Naive thymus-derived CD4-positive, alpha-beta T cell (primary cell): Measurements from ENCODE around the gene SLC6A12. TPM values are rescaled to one million over a fixed set of nuclear protein-coding genes. Genes with fewer than 3 reads are reported as not detected.

Source experiments
- ATAC-seq: fragments of 150-1000 bp; cut with Tn5 transposase; 2 replicates; pipeline ENCODE4 v1.10.0; 2021; ENCODE audit warnings: mild to moderate bottlenecking, moderate library complexity
- CTCF ChIA-PET: fragments of 350-600 bp; sonication (Branson Sonifier 250); formaldehyde crosslinking; loops from one replicate; lab custom pipeline; 2021; ENCODE audit warnings: antibody characterized with exemption; lab: Charles Lee
- POLR2A ChIA-PET: fragments of 350-600 bp; sonication (Branson Sonifier 250); formaldehyde crosslinking; loops from one replicate; lab custom pipeline; 2021; ENCODE audit warnings: antibody characterized with exemption, inconsistent platforms; lab: Charles Lee
- DNase-seq, 9 donors: peaks; one replicate each; pipeline versions ENCODE4 v3.0.0 to v3.0.0-alpha.2; 2020 to 2022; ENCODE audit warnings: mixed read lengths in 1 of 9
- H3K27ac ChIP-seq: one replicate; pipeline ENCODE4 v1.7.0; 2013; ENCODE audit warnings: mild to moderate bottlenecking, low read depth, low read length, moderate library complexity
- H3K27me3 ChIP-seq, 2 donors: one replicate each; pipeline ENCODE4 v1.7.0; 2013; ENCODE audit warnings: low read length in 2 of 2, mild to moderate bottlenecking in 2 of 2, moderate library complexity in 2 of 2; ENCODE audit not compliant: control insufficient read depth in 2 of 2, insufficient read depth in 2 of 2
- H3K36me3 ChIP-seq, 3 experiments: 1 replicate in 2 of 3; 2 replicates in 1 of 3; pipeline ENCODE4 v1.7.0; 2013; ENCODE audit warnings: low read length in 3 of 3, mild to moderate bottlenecking in 3 of 3, moderate library complexity in 1 of 3; ENCODE audit not compliant: insufficient read depth in 3 of 3, control insufficient read depth in 2 of 3
- H3K4me1 ChIP-seq, 2 donors: one replicate each; pipeline ENCODE4 v1.7.0; 2013; ENCODE audit warnings: low read length in 2 of 2, mild to moderate bottlenecking in 2 of 2, moderate library complexity in 1 of 2; ENCODE audit not compliant: control insufficient read depth in 2 of 2, insufficient read depth in 2 of 2
- H3K4me3 ChIP-seq: 2 replicates; pipeline ENCODE4 v1.7.0; 2013; ENCODE audit warnings: mild to moderate bottlenecking, low read length
- H3K9me3 ChIP-seq, 3 experiments: 1 replicate in 2 of 3; 2 replicates in 1 of 3; pipeline ENCODE4 v1.7.0; 2013; ENCODE audit warnings: low read length in 3 of 3; ENCODE audit not compliant: control insufficient read depth in 2 of 3
- H3K27ac Mint-ChIP-seq, 9 donors: one replicate each; pipeline ENCODE4 v1.8.0; 2020 to 2022; ENCODE audit warnings: mixed read lengths in 9 of 9, mild to moderate bottlenecking in 8 of 9, moderate library complexity in 5 of 9, inconsistent platforms in 2 of 9
- H3K27me3 Mint-ChIP-seq, 5 donors: one replicate each; pipeline ENCODE4 v1.8.0; 2021 to 2022; ENCODE audit warnings: mixed read lengths in 5 of 5, mild to moderate bottlenecking in 1 of 5
- H3K36me3 Mint-ChIP-seq, 5 donors: one replicate each; pipeline ENCODE4 v1.8.0; 2020 to 2022; ENCODE audit warnings: mixed read lengths in 5 of 5, mild to moderate bottlenecking in 3 of 5, inconsistent platforms in 1 of 5
- H3K4me1 Mint-ChIP-seq, 7 donors: one replicate each; pipeline ENCODE4 v1.8.0; 2020 to 2022; ENCODE audit warnings: mixed read lengths in 7 of 7, mild to moderate bottlenecking in 3 of 7, inconsistent platforms in 1 of 7
- H3K4me3 Mint-ChIP-seq, 10 donors: one replicate each; pipeline ENCODE4 v1.8.0; 2020 to 2022; ENCODE audit warnings: mild to moderate bottlenecking in 10 of 10, mixed read lengths in 10 of 10, moderate library complexity in 6 of 10, inconsistent platforms in 2 of 10
- H3K9me3 Mint-ChIP-seq, 11 donors: one replicate each; pipeline ENCODE4 v1.8.0; 2020 to 2022; ENCODE audit warnings: mixed read lengths in 11 of 11, mild to moderate bottlenecking in 4 of 11, inconsistent platforms in 1 of 11, moderate library complexity in 1 of 11
- intact Hi-C, 2 donors: fragments of 100-400 bp; cut with micrococcal nuclease; formaldehyde crosslinking; loops; one replicate each; pipeline ENCODE4 v1.15.1; 2023
- polyA plus RNA-seq, 2 donors: library from polyadenylated mRNA; unstranded; fragments of 300-500 nt; fragmentation: Illumina TruSeq; gene quantifications; one replicate each; pipeline ENCODE4 v1.2.3, GENCODE V29; 2021
- total RNA-seq, 6 experiments: library from RNA in 5 of 6; stranded (reverse) in 5 of 6; gene quantifications; 1 replicate in 5 of 6; 2 replicates in 1 of 6; pipeline ENCODE4 v1.2.3 and lab custom pipeline; 2021 to 2026

Gene SLC6A12
- total and polyA plus RNA-seq, 7 experiments from 2014 or later: 0.30 to 4.2 TPM; not detected in 5

GRCh38 chr12:197347-197746 is 16.6 kb downstream of the SLC6A12 start:
- H3K9me3 ChIP-seq: no peaks in the 10 kb centered on the region
- no peaks in the 10 kb centered on the region for H3K36me3 ChIP-seq
- H3K27ac Mint-ChIP-seq: no peak overlapping the region
- no peak for ATAC-seq
- POLR2A ChIA-PET: no interaction called here
- DNase-seq: no peak
- CTCF ChIA-PET: no interaction called here
- H3K27me3 ChIP-seq: no peaks in the 10 kb centered on the region
- H3K4me3 ChIP-seq: no peak overlapping the region
- H3K4me1 ChIP-seq: no peaks in the 10 kb centered on the region
- H3K4me1 Mint-ChIP-seq: peaks cover 0 to 6% (median 0%) of the 10 kb centered on the region in 7 donors
- intact Hi-C loops: no loop called here
- H3K27ac ChIP-seq: no peak overlapping the region
- no peak overlapping the region for H3K4me3 Mint-ChIP-seq
- peaks cover 14 to 58% (median 39%) of the 10 kb centered on the region in 5 donors for H3K27me3 Mint-ChIP-seq
- H3K36me3 Mint-ChIP-seq: no peaks in the 10 kb centered on the region
- H3K9me3 Mint-ChIP-seq: peaks cover 0 to 6% (median 1%) of the 10 kb centered on the region in 11 donors

GRCh38 chr12:196436-196835 is 17.5 kb downstream of the SLC6A12 start:
- no peak overlapping the region for H3K4me3 ChIP-seq
- Mint-ChIP-seq H3K27ac (no peak overlapping the region), H3K27me3 (peaks cover 6 to 52% (median 30%) of the 10 kb centered on the region in 5 donors), H3K4me3 (no peak overlapping the region), H3K4me1 (peaks cover 0 to 6% (median 0%) of the 10 kb centered on the region in 7 donors), H3K9me3 (peaks cover 0 to 6% (median 1%) of the 10 kb centered on the region in 11 donors), H3K36me3 (no peaks in the 10 kb centered on the region)
- ATAC-seq: no peak
- no peaks in the 10 kb centered on the region for H3K36me3 ChIP-seq
- no peak overlapping the region for H3K27ac ChIP-seq
- no peaks in the 10 kb centered on the region for H3K4me1 ChIP-seq
- H3K9me3 ChIP-seq: no peaks in the 10 kb centered on the region
- DNase-seq: no peak
- CTCF ChIA-PET: no interaction called here
- no peaks in the 10 kb centered on the region for H3K27me3 ChIP-seq
- POLR2A ChIA-PET: no interaction called here
- intact Hi-C loops: no loop called here

- POLR2A ChIA-PET: no interaction called here
- H3K36me3 ChIP-seq: no peaks in the 10 kb centered on the region
- intact Hi-C loops: no loop called here
- Mint-ChIP-seq H3K4me1 (peaks cover 0 to 6% (median 0%) of the 10 kb centered on the region in 7 donors), H3K4me3 (no peak overlapping the region), H3K27ac (no peak overlapping the region), H3K9me3 (peaks cover 0 to 6% (median 1%) of the 10 kb centered on the region in 11 donors), H3K36me3 (no peaks in the 10 kb centered on the region), H3K27me3 (peaks cover under 1 to 47% (median 25%) of the 10 kb centered on the region in 5 donors)
- no peak for DNase-seq
- H3K4me3 ChIP-seq: no peak overlapping the region
- CTCF ChIA-PET: no interaction called here
- ATAC-seq: no peak
- no peaks in the 10 kb centered on the region for H3K9me3 ChIP-seq
- H3K27me3 ChIP-seq: no peaks in the 10 kb centered on the region
- no peak overlapping the region for H3K27ac ChIP-seq
- no peaks in the 10 kb centered on the region for H3K4me1 ChIP-seq
Observed at GRCh38 chr12:195951-196350, 18.0 kb downstream of the SLC6A12 start.

GRCh38 chr12:195156-195555 is 18.8 kb downstream of the SLC6A12 start:
- H3K4me1 ChIP-seq: no peaks in the 10 kb centered on the region
- Mint-ChIP-seq H3K9me3 (peaks cover 0 to 6% (median 1%) of the 10 kb centered on the region in 11 donors), H3K27me3 (peaks cover 2 to 45% (median 22%) of the 10 kb centered on the region in 5 donors), H3K4me1 (peaks cover 0 to 6% (median 0%) of the 10 kb centered on the region in 7 donors), H3K4me3 (no peak overlapping the region), H3K27ac (no peak overlapping the region), H3K36me3 (no peaks in the 10 kb centered on the region)
- ChIA-PET CTCF (no interaction called here), POLR2A (no interaction called here)
- H3K9me3 ChIP-seq: no peaks in the 10 kb centered on the region
- DNase-seq: no peak
- intact Hi-C loops: no loop called here
- H3K4me3 ChIP-seq: no peak overlapping the region
- no peaks in the 10 kb centered on the region for H3K27me3 ChIP-seq
- no peak overlapping the region for H3K27ac ChIP-seq
- no peak for ATAC-seq
- H3K36me3 ChIP-seq: no peaks in the 10 kb centered on the region

GRCh38 chr12:194276-194675 is 19.7 kb downstream of the SLC6A12 start:
- DNase-seq: no peak
- ATAC-seq: no peak
- ChIA-PET POLR2A (no interaction called here), CTCF (no interaction called here)
- H3K9me3 Mint-ChIP-seq: peaks cover 0 to 6% (median 1%) of the 10 kb centered on the region in 11 donors
- H3K4me1 Mint-ChIP-seq: peaks cover 0 to 6% (median 1%) of the 10 kb centered on the region in 7 donors
- H3K4me3 Mint-ChIP-seq: no peak overlapping the region
- H3K4me3 ChIP-seq: no peak overlapping the region
- H3K36me3 ChIP-seq: no peaks in the 10 kb centered on the region
- H3K27me3 Mint-ChIP-seq: peaks cover 3 to 45% (median 27%) of the 10 kb centered on the region in 5 donors
- peaks cover 0 to 3% of the 10 kb centered on the region in 2 donors for H3K27me3 ChIP-seq
- H3K27ac Mint-ChIP-seq: no peak overlapping the region
- intact Hi-C loops: no loop called here
- H3K4me1 ChIP-seq: no peaks in the 10 kb centered on the region
- H3K27ac ChIP-seq: no peak overlapping the region
- no peaks in the 10 kb centered on the region for H3K9me3 ChIP-seq
- no peaks in the 10 kb centered on the region for H3K36me3 Mint-ChIP-seq

GRCh38 chr12:193261-193660 is 20.7 kb downstream of the SLC6A12 start:
- no peak overlapping the region for H3K4me3 ChIP-seq
- H3K27me3 ChIP-seq: peaks cover 0 to 4% of the 10 kb centered on the region in 2 donors
- intact Hi-C loops: no loop called here
- no peaks in the 10 kb centered on the region for H3K9me3 ChIP-seq
- POLR2A ChIA-PET: no interaction called here
- peaks cover 0 to 9% (median 6%) of the 10 kb centered on the region in 7 donors for H3K4me1 Mint-ChIP-seq
- H3K4me1 ChIP-seq: no peaks in the 10 kb centered on the region
- no peaks in the 10 kb centered on the region for H3K36me3 Mint-ChIP-seq
- DNase-seq (no peak), ATAC-seq (no peak)
- H3K9me3 Mint-ChIP-seq: peaks cover 0 to 6% (median 1%) of the 10 kb centered on the region in 11 donors
- no peak overlapping the region for H3K4me3 Mint-ChIP-seq
- peaks cover 3 to 42% (median 27%) of the 10 kb centered on the region in 5 donors for H3K27me3 Mint-ChIP-seq
- CTCF ChIA-PET: no interaction called here
- no peak overlapping the region for H3K27ac ChIP-seq
- H3K27ac Mint-ChIP-seq: no peak overlapping the region
- H3K36me3 ChIP-seq: no peaks in the 10 kb centered on the region

GRCh38 chr12:191541-191940 is 22.4 kb downstream of the SLC6A12 start:
- Histone ChIP-seq H3K4me1 (no peaks in the 10 kb centered on the region), H3K9me3 (no peaks in the 10 kb centered on the region), H3K36me3 (no peaks in the 10 kb centered on the region), H3K27ac (no peak overlapping the region), H3K4me3 (no peak overlapping the region), H3K27me3 (peaks cover 0 to 4% of the 10 kb centered on the region in 2 donors)
- Mint-ChIP-seq H3K9me3 (peaks cover 0 to 4% (median 0%) of the 10 kb centered on the region in 11 donors), H3K4me3 (no peak overlapping the region), H3K27me3 (peaks cover 3 to 31% (median 19%) of the 10 kb centered on the region in 5 donors), H3K4me1 (peaks cover 0 to 9% (median 3%) of the 10 kb centered on the region in 7 donors), H3K27ac (no peak overlapping the region), H3K36me3 (no peaks in the 10 kb centered on the region)
- DNase-seq: no peak
- intact Hi-C loops: no loop called here
- POLR2A ChIA-PET: no interaction called here
- CTCF ChIA-PET: no interaction called here
- ATAC-seq: no peak
